HUES48 (cell line): ENCODE results near the gene TMEM163.

Experiments
- H3K27ac ChIP-seq: one replicate; pipeline ENCODE4 v1.7.0; 2013; ENCODE audit warnings: low read depth, low read length, inconsistent platforms
- H3K27me3 ChIP-seq: 2 replicates; pipeline ENCODE4 v1.6.1; 2013; ENCODE audit warnings: mild to moderate bottlenecking, low read length; ENCODE audit not compliant: control insufficient read depth, insufficient read depth
- H3K36me3 ChIP-seq: 2 replicates; pipeline ENCODE4 v1.6.1; 2013; ENCODE audit warnings: low read length; ENCODE audit not compliant: control insufficient read depth, insufficient read depth
- H3K4me1 ChIP-seq: 2 replicates; pipeline ENCODE4 v1.6.1; 2013; ENCODE audit warnings: mild to moderate bottlenecking, low read length; ENCODE audit not compliant: control insufficient read depth, insufficient read depth
- H3K4me3 ChIP-seq: 2 replicates; pipeline ENCODE4 v1.5.1; 2013; ENCODE audit warnings: mild to moderate bottlenecking, low read depth, low read length
- H3K9ac ChIP-seq: 2 replicates; pipeline ENCODE4 v1.6.1; 2013; ENCODE audit warnings: mild to moderate bottlenecking, low read depth, low read length, moderate library complexity
- H3K9me3 ChIP-seq: 2 replicates; pipeline ENCODE4 v1.6.1; 2013; ENCODE audit warnings: low read length; ENCODE audit not compliant: control insufficient read depth, insufficient read depth

The TMEM163 gene

GRCh38 chr2:134463699-134464022 is 255.1 kb downstream of the TMEM163 start:
- Histone ChIP-seq H3K9ac (no peak overlapping the region), H3K27me3 (no peaks in the 10 kb centered on the region), H3K4me3 (no peak overlapping the region), H3K36me3 (no peaks in the 10 kb centered on the region), H3K4me1 (no peaks in the 10 kb centered on the region), H3K27ac (no peak overlapping the region), H3K9me3 (no peaks in the 10 kb centered on the region)

DNA sequence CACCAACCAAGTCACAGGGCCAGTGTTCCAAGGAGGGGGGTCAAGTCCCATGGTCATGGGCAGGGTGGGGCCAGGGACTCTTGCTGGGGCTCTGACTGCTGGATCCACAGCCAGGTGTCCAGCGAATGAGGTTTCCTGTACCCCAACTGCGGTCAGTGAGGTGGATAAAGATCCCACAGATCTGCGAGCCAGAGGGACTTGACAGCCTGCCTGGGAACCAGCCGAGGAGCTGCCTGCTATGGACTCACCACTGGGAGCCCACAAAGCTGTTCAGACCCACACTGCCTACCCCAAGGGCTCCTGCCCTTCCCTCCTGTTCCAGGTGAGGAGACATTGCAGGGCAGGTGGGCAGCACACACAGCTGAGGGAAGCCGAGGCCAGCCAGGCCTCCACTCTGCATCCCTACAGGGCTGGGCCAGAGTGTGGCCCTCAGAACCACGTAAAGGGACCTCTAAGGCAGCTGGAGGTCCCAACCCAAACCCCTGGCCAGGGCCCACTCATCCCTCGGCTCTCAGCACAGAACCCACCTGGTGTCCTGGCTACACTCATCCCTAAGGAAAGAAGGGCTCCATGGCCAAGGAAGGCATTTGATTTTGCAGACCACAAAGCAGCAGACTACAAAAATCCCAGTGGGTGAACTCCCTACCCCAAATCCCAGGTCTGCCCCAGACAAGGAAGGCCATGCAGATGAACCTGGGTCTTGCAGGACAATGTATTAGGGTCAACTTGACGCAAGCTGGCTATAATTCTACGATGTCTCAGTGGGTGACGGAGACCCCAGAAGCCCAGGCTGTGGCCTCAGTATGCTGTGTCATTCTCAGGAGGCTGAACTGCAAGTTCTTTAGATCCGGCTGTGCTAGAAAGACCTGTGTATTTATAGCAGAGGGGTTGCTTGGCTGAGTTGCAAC is 255.8 kb downstream of the TMEM163 start:
- Histone ChIP-seq H3K27ac (no peak overlapping the region), H3K9ac (no peak overlapping the region), H3K4me1 (no peaks in the 10 kb centered on the region), H3K36me3 (no peaks in the 10 kb centered on the region), H3K9me3 (no peaks in the 10 kb centered on the region), H3K4me3 (no peak overlapping the region), H3K27me3 (no peaks in the 10 kb centered on the region)

DNA sequence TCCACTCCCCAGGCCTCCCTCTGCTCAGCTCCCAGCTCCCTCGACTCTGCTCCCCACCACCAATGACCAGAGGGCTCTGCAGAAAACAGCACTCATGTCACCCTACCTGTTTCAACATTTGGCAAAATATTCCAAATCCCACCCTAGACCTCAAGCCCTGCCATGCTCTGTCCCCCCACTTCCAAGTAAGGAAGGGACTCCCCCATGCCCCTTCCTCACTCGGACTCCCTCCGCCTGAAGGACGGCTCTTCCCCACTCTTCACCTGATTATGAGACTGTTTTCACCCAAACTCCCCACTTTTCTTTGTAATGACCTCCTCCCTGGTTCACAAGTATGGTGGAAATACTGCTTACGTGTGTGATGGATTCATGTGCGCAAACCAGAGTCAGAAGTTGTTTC is 256.5 kb downstream of the TMEM163 start:
- Histone ChIP-seq H3K36me3 (no peaks in the 10 kb centered on the region), H3K4me3 (no peak overlapping the region), H3K9ac (no peak overlapping the region), H3K27me3 (no peaks in the 10 kb centered on the region), H3K9me3 (no peaks in the 10 kb centered on the region), H3K27ac (no peak overlapping the region), H3K4me1 (no peaks in the 10 kb centered on the region)

DNA sequence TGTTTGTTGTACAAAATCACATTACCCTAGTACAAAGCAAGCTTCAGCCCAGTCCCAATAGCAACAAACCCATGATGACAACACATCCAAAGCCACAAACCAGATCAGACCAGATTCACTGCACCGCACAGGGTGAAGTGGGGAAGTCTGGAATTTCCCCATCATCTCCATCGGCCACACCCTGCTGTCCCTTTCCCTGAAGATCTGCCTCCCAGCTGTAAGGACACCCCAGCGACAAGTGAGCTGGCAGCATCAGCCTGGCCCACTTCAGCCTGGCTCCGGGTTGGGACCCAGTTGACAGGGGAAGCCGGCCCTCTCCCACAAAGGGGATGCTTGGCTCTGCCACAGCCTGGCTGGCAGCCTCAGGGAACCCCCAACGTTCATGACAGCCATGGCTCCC is 257.3 kb downstream of the TMEM163 start:
- Histone ChIP-seq H3K27me3 (no peaks in the 10 kb centered on the region), H3K4me1 (no peaks in the 10 kb centered on the region), H3K9ac (no peak overlapping the region), H3K9me3 (no peaks in the 10 kb centered on the region), H3K27ac (no peak overlapping the region), H3K4me3 (no peak overlapping the region), H3K36me3 (no peaks in the 10 kb centered on the region)

GRCh38 chr2:134460583-134460998 is 258.2 kb downstream of the TMEM163 start:
- Histone ChIP-seq H3K27me3 (no peaks in the 10 kb centered on the region), H3K4me1 (no peaks in the 10 kb centered on the region), H3K36me3 (no peaks in the 10 kb centered on the region), H3K9ac (no peak overlapping the region), H3K9me3 (no peaks in the 10 kb centered on the region), H3K4me3 (no peak overlapping the region), H3K27ac (no peak overlapping the region)

- Histone ChIP-seq H3K27me3 (no peaks in the 10 kb centered on the region), H3K4me3 (no peak overlapping the region), H3K36me3 (no peaks in the 10 kb centered on the region), H3K27ac (no peak overlapping the region), H3K9me3 (no peaks in the 10 kb centered on the region), H3K4me1 (no peaks in the 10 kb centered on the region), H3K9ac (no peak overlapping the region)
Observed at GRCh38 chr2:134459706-134460406, 258.9 kb downstream of the TMEM163 start.

DNA sequence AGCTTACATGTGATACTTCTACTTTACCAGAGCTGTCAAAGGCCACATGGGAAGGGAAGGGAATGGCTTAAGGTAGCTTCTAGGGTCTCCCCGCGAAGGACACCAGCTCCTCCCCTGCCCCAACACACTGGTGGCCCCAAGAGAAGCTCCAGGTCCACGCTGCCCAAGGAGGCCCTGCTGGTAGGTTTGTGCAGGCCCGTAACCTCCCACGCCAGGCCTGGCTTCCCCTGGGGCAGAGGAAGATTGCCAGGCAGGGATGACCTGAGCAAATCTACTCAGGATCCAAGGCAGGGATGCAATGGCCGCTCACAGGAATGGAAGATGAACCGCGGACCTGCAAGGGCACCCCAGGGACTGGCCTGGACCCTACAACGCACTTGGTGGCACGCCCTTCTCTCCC is 259.9 kb downstream of the TMEM163 start:
- Histone ChIP-seq H3K9ac (no peak overlapping the region), H3K4me3 (no peak overlapping the region), H3K4me1 (no peaks in the 10 kb centered on the region), H3K36me3 (no peaks in the 10 kb centered on the region), H3K27ac (no peak overlapping the region), H3K9me3 (no peaks in the 10 kb centered on the region), H3K27me3 (no peaks in the 10 kb centered on the region)

DNA sequence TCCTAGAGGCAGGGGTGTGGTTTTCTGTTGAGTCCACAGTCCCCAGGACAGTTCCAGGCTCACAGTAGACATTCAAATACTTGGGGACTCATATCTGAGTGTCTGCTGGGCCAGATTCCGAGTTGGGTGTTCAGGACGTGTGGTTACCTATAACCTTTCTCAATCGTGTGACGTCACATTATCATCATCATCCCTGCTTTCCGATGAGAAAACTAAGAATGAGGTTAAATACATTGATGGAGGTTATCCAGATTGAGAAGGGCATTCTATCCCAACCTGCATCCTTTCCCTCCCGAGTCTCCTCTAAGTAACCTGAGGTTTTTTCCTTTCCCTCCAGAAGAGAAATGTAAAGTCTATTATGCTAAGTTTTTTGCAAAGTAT is 260.3 kb downstream of the TMEM163 start:
- Histone ChIP-seq H3K9ac (no peak overlapping the region), H3K27me3 (no peaks in the 10 kb centered on the region), H3K36me3 (no peaks in the 10 kb centered on the region), H3K9me3 (no peaks in the 10 kb centered on the region), H3K4me3 (no peak overlapping the region), H3K27ac (no peak overlapping the region), H3K4me1 (no peaks in the 10 kb centered on the region)

- Histone ChIP-seq H3K9me3 (no peaks in the 10 kb centered on the region), H3K4me1 (no peaks in the 10 kb centered on the region), H3K36me3 (no peaks in the 10 kb centered on the region), H3K9ac (no peak overlapping the region), H3K4me3 (no peak overlapping the region), H3K27me3 (no peaks in the 10 kb centered on the region), H3K27ac (no peak overlapping the region)
Observed at GRCh38 chr2:134457765-134458472, 260.9 kb downstream of the TMEM163 start.

GRCh38 chr2:134457353-134457752 is 261.4 kb downstream of the TMEM163 start:
- Histone ChIP-seq H3K27ac (no peak overlapping the region), H3K4me3 (no peak overlapping the region), H3K4me1 (no peaks in the 10 kb centered on the region), H3K27me3 (no peaks in the 10 kb centered on the region), H3K9me3 (no peaks in the 10 kb centered on the region), H3K9ac (no peak overlapping the region), H3K36me3 (no peaks in the 10 kb centered on the region)

GRCh38 chr2:134455426-134455825 is 263.4 kb downstream of the TMEM163 start:
- Histone ChIP-seq H3K27ac (no peak overlapping the region), H3K36me3 (no peaks in the 10 kb centered on the region), H3K9me3 (no peaks in the 10 kb centered on the region), H3K9ac (no peak overlapping the region), H3K4me1 (0 out of 2 replicates have a peak, but pooled peaks cover 3% of the 10 kb centered on the region), H3K4me3 (no peak overlapping the region), H3K27me3 (no peaks in the 10 kb centered on the region)
